ENCODE measurements around the gene WIPF1.

- TF ChIP-seq CTCF (IDR thresholded peaks at IDR 0.05) (no peak), POLR2AphosphoS5 (IDR thresholded peaks at IDR 0.05) (no peak), EP300 (IDR thresholded peaks at IDR 0.05) (no peak)
Measured at GRCh38 chr2:174575124-174575776, 22.4 kb downstream of the WIPF1 start.
